ENCODE measurements around the gene CGN.

- no peak for TF ChIP-seq CTCF (IDR thresholded peaks at IDR 0.05)
- TF ChIP-seq EZH2 (IDR thresholded peaks at IDR 0.05; ENCODE audit: borderline replicate concordance, insufficient read depth, low read depth, low read length, poor library complexity, severe bottlenecking), result no peak
These were observed 36.1 kb downstream of the CGN start for GRCh38 chr1:151547119-151547899.
